Right lobe of liver (tissue), 4 donors: ENCODE measurements around the gene PSMD14.

Source experiments
- POLR2A ChIP-seq: fragments of 450-650 bp; IDR thresholded peaks from one replicate; pipeline ENCODE4 v1.6.1; 2017; ENCODE audit warnings: antibody characterized with exemption, mild to moderate bottlenecking
- TF ChIP-seq, protein P1 (sequence below), 4 donors: fragments of 200-600 bp in 3 of 4; fragments of 450-650 bp in 1 of 4; IDR thresholded peaks; one replicate each; pipeline versions ENCODE4 v1.5.1 to v1.8.0; 2016 to 2022; ENCODE audit warnings: antibody characterized with exemption in 4 of 4, mild to moderate bottlenecking in 2 of 4
- donor health status: DM: no; HTN: no; CAD: no.
- donor health status: DM: no; HTN: no; CAD: no.
- donor health status: DM: no; HTN: yes; CAD: no.

- TF ChIP-seq, protein P1, sequence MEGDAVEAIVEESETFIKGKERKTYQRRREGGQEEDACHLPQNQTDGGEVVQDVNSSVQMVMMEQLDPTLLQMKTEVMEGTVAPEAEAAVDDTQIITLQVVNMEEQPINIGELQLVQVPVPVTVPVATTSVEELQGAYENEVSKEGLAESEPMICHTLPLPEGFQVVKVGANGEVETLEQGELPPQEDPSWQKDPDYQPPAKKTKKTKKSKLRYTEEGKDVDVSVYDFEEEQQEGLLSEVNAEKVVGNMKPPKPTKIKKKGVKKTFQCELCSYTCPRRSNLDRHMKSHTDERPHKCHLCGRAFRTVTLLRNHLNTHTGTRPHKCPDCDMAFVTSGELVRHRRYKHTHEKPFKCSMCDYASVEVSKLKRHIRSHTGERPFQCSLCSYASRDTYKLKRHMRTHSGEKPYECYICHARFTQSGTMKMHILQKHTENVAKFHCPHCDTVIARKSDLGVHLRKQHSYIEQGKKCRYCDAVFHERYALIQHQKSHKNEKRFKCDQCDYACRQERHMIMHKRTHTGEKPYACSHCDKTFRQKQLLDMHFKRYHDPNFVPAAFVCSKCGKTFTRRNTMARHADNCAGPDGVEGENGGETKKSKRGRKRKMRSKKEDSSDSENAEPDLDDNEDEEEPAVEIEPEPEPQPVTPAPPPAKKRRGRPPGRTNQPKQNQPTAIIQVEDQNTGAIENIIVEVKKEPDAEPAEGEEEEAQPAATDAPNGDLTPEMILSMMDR (IDR thresholded peaks at IDR 0.05): no peak
- no peak for TF ChIP-seq POLR2A
Measured at GRCh38 chr2:161358838-161359237, 50.6 kb downstream of the PSMD14 start.
